HepG2 (cell line): ENCODE results near the gene P2RX5. TPM values are rescaled to one million over a fixed set of nuclear protein-coding genes. Genes with fewer than 3 reads are reported as not detected.
A peak's percentile ranks its signal among the peaks of the same experiment; 100 is the strongest.

ENCODE experiments used
- BCL6 ChIP-seq: IDR thresholded peaks from 2 replicates; pipeline ENCODE4 v1.6.1; 2016; ENCODE audit warnings: missing genetic modification reagents, missing compliant biosample characterization
- FOXC1 ChIP-seq: sonication (generic); formaldehyde crosslinking; IDR thresholded peaks from 2 replicates; pipeline ENCODE4 v1.8.0; 2022; ENCODE audit warnings: mild to moderate bottlenecking, missing genetic modification reagents, borderline replicate concordance
- HDAC6 ChIP-seq: fragments of 200-600 bp; sonication (generic); IDR thresholded peaks from 2 replicates; pipeline ENCODE4 v1.7.0; 2017; ENCODE audit warnings: mild to moderate bottlenecking, antibody characterized with exemption, low read length, low read depth
- NCOA5 ChIP-seq: sonication (generic); formaldehyde crosslinking; IDR thresholded peaks from 2 replicates; pipeline ENCODE4 v1.4.0; 2020; ENCODE audit warnings: missing genetic modification reagents
- RAD51 ChIP-seq: fragments of 450-650 bp; IDR thresholded peaks from 2 replicates; pipeline ENCODE4 v1.6.1; 2016; ENCODE audit warnings: borderline replicate concordance
- ZNF235 ChIP-seq: sonication (generic); formaldehyde crosslinking; IDR thresholded peaks from 2 replicates; pipeline ENCODE4 v1.8.1; 2023; ENCODE audit warnings: mild to moderate bottlenecking, missing genetic modification reagents, borderline replicate concordance
- ZNF891 ChIP-seq: sonication (generic); formaldehyde crosslinking; IDR thresholded peaks from 2 replicates; pipeline ENCODE4 v1.5.0; 2020; ENCODE audit warnings: mild to moderate bottlenecking, missing genetic modification reagents
- polyA plus RNA-seq, 8 experiments: library from polyadenylated mRNA; depleted of rRNA in 3 of 8; stranded (reverse) in 7 of 8; unstranded in 1 of 8; fragments of >200 nt; fragmentation: Illumina TruSeq in 4 of 8; extraction: Trizol in 4 of 8; gene quantifications; 2 replicates each; pipeline versions ENCODE4 v1.2.1 to v1.2.3, GENCODE V29; 2011 to 2016; ENCODE audit warnings: low read depth in 4 of 8, missing spikeins in 1 of 8, mixed read lengths in 1 of 8; ENCODE audit not compliant: insufficient read depth in 1 of 8
- total RNA-seq, 5 experiments: library from RNA; depleted of rRNA; stranded (reverse); fragments of >200 nt; fragmentation: Illumina TruSeq; extraction: Trizol; gene quantifications; 2 replicates each; pipeline ENCODE4 v1.2.3, GENCODE V29; 2016; ENCODE audit warnings: low read depth in 1 of 5
- TF ChIP-seq, protein P1 (sequence below): sonication (generic); formaldehyde crosslinking; IDR thresholded peaks from 2 replicates; pipeline ENCODE4 v1.5.1; 2020; ENCODE audit warnings: mild to moderate bottlenecking, missing genetic modification reagents, moderate library complexity
- TF ChIP-seq, protein P2 (sequence below): sonication (generic); formaldehyde crosslinking; IDR thresholded peaks from 2 replicates; pipeline ENCODE4 v1.8.0; 2022; ENCODE audit warnings: missing genetic modification reagents, mild to moderate bottlenecking, moderate library complexity, borderline replicate concordance
- TF ChIP-seq, protein P3 (sequence below): fragments of 450-650 bp; IDR thresholded peaks from 2 replicates; pipeline ENCODE4 v1.6.1; 2017

P2RX5 gene
- total and polyA plus RNA-seq, 2 of the 13 experiments (the other 11 are each of a cell fraction or from before 2014, with no cell fraction given), result 0.95 to 1.7 TPM

DNA sequence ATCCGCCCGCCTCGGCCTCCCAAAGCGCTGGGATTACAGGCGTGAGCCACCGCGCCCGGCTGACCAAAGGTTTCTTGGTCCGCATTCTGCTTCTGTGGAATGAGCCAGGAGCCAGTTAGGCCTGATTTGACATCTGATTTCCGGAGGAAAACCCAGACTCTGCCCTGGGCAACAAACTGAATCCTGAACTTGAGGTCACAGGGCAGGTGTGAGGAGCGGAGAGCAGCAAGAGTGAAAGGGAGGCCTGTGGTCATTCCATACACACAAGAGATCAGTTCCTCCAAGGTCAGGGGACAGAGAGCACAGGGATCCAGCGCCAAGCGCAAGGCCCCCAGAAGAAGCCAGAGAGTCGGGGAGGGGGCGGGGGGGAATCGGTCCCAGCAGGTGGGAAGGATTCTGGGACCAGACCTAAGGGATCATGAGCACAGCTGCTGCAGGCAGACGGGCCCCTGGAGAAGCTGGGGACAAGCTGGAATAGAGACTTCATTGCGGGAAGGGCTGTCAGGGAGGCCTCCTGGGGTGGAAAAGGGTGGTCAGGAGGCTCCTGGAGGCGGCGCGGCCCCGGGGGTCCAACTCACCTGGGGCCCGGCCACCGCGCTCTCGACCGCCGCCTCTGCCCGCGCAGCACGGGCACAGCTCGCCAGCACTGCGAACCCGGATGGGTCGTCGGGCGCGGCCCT, 60.3 kb downstream of the P2RX5 start (continued):
- TF ChIP-seq, protein P1, sequence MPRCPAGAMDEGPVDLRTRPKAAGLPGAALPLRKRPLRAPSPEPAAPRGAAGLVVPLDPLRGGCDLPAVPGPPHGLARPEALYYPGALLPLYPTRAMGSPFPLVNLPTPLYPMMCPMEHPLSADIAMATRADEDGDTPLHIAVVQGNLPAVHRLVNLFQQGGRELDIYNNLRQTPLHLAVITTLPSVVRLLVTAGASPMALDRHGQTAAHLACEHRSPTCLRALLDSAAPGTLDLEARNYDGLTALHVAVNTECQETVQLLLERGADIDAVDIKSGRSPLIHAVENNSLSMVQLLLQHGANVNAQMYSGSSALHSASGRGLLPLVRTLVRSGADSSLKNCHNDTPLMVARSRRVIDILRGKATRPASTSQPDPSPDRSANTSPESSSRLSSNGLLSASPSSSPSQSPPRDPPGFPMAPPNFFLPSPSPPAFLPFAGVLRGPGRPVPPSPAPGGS, result peak; percentile 59; the same call in 1 of the 2 replicates
- TF ChIP-seq, protein P2, sequence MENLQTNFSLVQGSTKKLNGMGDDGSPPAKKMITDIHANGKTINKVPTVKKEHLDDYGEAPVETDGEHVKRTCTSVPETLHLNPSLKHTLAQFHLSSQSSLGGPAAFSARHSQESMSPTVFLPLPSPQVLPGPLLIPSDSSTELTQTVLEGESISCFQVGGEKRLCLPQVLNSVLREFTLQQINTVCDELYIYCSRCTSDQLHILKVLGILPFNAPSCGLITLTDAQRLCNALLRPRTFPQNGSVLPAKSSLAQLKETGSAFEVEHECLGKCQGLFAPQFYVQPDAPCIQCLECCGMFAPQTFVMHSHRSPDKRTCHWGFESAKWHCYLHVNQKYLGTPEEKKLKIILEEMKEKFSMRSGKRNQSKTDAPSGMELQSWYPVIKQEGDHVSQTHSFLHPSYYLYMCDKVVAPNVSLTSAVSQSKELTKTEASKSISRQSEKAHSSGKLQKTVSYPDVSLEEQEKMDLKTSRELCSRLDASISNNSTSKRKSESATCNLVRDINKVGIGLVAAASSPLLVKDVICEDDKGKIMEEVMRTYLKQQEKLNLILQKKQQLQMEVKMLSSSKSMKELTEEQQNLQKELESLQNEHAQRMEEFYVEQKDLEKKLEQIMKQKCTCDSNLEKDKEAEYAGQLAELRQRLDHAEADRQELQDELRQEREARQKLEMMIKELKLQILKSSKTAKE (CRISPR knock-in tag), result peak; percentile 42
- TF ChIP-seq, protein P3, sequence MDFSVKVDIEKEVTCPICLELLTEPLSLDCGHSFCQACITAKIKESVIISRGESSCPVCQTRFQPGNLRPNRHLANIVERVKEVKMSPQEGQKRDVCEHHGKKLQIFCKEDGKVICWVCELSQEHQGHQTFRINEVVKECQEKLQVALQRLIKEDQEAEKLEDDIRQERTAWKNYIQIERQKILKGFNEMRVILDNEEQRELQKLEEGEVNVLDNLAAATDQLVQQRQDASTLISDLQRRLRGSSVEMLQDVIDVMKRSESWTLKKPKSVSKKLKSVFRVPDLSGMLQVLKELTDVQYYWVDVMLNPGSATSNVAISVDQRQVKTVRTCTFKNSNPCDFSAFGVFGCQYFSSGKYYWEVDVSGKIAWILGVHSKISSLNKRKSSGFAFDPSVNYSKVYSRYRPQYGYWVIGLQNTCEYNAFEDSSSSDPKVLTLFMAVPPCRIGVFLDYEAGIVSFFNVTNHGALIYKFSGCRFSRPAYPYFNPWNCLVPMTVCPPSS, result no peak
- peak; percentile 45; the same call in 1 of the 2 replicates for TF ChIP-seq BCL6
- peak; percentile 86; the same call in 1 of the 2 replicates for TF ChIP-seq ZNF891 (CRISPR knock-in tag)
- no peak for TF ChIP-seq NCOA5
- peak; percentile 92 for TF ChIP-seq FOXC1
- TF ChIP-seq RAD51, result no peak
- no peak for TF ChIP-seq ZNF235
- TF ChIP-seq HDAC6, result no peak
- TF ChIP-seq, all 625 proteins: peak for 87
